Nephron progenitor cell (in vitro differentiated cells): ENCODE measurements around the gene ITGA6.
A peak's percentile ranks its signal among the peaks of the same experiment; 100 is the strongest.
"Not testable (repeated sequence)": the region's sequence is repeated elsewhere in the genome, so short reads cannot be mapped to it uniquely, and the experiment has no call there.

Experiments used
- DNase-seq: peaks from one replicate; pipeline ENCODE4 v3.0.0; 2021
- H3K27ac Mint-ChIP-seq: 2 replicates; pipeline ENCODE4 v1.8.0; 2021; ENCODE audit warnings: mild to moderate bottlenecking, moderate library complexity, mixed read lengths
- H3K27me3 Mint-ChIP-seq: 2 replicates; pipeline ENCODE4 v1.8.0; 2021; ENCODE audit warnings: mild to moderate bottlenecking, low read depth, mixed read lengths; ENCODE audit not compliant: poor library complexity
- H3K36me3 Mint-ChIP-seq: 2 replicates; pipeline ENCODE4 v1.8.0; 2021; ENCODE audit warnings: low read depth, mixed read lengths
- H3K4me1 Mint-ChIP-seq: 2 replicates; pipeline ENCODE4 v1.8.0; 2021; ENCODE audit warnings: mixed read lengths
- H3K4me3 Mint-ChIP-seq: 2 replicates; pipeline ENCODE4 v1.8.0; 2021; ENCODE audit warnings: mild to moderate bottlenecking, moderate library complexity, mixed read lengths
- H3K9me3 Mint-ChIP-seq: 2 replicates; pipeline ENCODE4 v1.8.0; 2021; ENCODE audit warnings: mild to moderate bottlenecking, moderate library complexity, mixed read lengths
- CTCF ChIP-seq: fragments of 200-600 bp; sonication (generic); IDR thresholded peaks from 2 replicates; pipeline ENCODE4 v1.5.0; 2021; ENCODE audit warnings: antibody characterized with exemption

ITGA6 gene

DNA sequence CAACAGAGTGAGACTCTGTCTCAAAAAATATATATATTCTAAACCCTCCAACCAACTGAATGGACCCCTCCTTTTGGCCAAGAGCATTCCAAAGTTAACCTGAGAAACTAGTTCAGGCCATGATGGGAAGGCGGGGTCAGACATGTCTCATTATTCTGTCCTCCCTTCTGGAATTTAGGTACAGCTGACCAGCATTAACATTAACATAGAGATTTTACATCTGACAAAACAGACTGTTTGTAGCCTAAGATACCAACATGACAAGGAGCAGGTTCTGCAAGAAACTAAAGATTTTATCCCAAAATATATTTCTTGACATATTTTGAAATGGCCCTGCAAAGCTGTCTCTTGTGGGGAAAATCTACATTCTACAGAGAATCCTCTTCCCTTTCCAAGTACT lies 121.7 kb downstream of the ITGA6 start:
- Mint-ChIP-seq H3K36me3 (peaks cover 54% of the 10 kb centered on the region), H3K27me3 (no peaks in the 10 kb centered on the region), H3K9me3 (peaks cover 48% of the 10 kb centered on the region), H3K4me3 (no peak overlapping the region), H3K4me1 (peaks cover 29% of the 10 kb centered on the region), H3K27ac (no peak overlapping the region)
- TF ChIP-seq CTCF = no peak
- no peak for DNase-seq

DNA sequence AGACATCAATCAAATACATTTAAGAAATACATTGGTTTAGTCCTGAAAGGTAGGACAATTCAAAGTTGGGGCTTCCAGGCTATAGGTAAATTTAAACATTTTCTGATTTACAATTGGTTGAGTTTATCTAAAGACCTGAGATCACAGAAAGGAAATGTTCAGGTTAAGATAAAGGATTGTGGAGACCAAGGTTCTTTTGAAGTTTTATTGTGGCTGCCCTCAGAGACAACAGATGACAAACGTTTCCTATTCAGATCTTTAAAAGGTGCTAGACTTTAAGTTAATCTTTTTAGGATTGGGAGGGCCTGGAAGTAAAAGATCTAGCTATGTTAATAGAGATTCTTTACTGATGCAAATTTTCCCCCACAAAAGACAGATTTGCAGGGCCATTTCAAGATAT lies 122.4 kb downstream of the ITGA6 start:
- peaks cover 36% of the 10 kb centered on the region for H3K4me1 Mint-ChIP-seq
- H3K27me3 Mint-ChIP-seq, H3K4me3 Mint-ChIP-seq, DNase-seq: not testable (repeated sequence)
- H3K9me3 Mint-ChIP-seq = peaks cover 43% of the 10 kb centered on the region
- H3K36me3 Mint-ChIP-seq = peaks cover 50% of the 10 kb centered on the region
- H3K27ac Mint-ChIP-seq = peak overlapping the region; percentile 60

GRCh38 chr2:172550419-172550818 lies 123.0 kb downstream of the ITGA6 start:
- Mint-ChIP-seq H3K27ac (peak overlapping the region; percentile 29), H3K36me3 (peaks cover 45% of the 10 kb centered on the region), H3K27me3 (no peaks in the 10 kb centered on the region), H3K4me3 (no peak overlapping the region), H3K4me1 (peaks cover 42% of the 10 kb centered on the region), H3K9me3 (peaks cover 37% of the 10 kb centered on the region)
- no peak for TF ChIP-seq CTCF
- DNase-seq = no peak

GRCh38 chr2:172551271-172551670 lies 123.9 kb downstream of the ITGA6 start:
- H3K9me3 Mint-ChIP-seq = peaks cover 29% of the 10 kb centered on the region

GRCh38 chr2:172552547-172553291 lies 125.3 kb downstream of the ITGA6 start:
- no peak overlapping the region for H3K27ac Mint-ChIP-seq
- no peak overlapping the region for H3K4me3 Mint-ChIP-seq
- H3K4me1 Mint-ChIP-seq = peaks cover 51% of the 10 kb centered on the region
- DNase-seq = no peak
- H3K36me3 Mint-ChIP-seq = peaks cover 24% of the 10 kb centered on the region
- peaks cover 15% of the 10 kb centered on the region for H3K9me3 Mint-ChIP-seq
- no peaks in the 10 kb centered on the region for H3K27me3 Mint-ChIP-seq
- TF ChIP-seq CTCF = no peak

More at GRCh38 chr2:172551271-172551670, 123.9 kb downstream of the ITGA6 start:
- peaks cover 43% of the 10 kb centered on the region for H3K4me1 Mint-ChIP-seq
- H3K27ac Mint-ChIP-seq = peak overlapping the region; percentile 80
- H3K27me3 Mint-ChIP-seq = no peaks in the 10 kb centered on the region
- H3K4me3 Mint-ChIP-seq = peak overlapping the region; percentile 33
- no peak for DNase-seq
- TF ChIP-seq CTCF = no peak
- H3K36me3 Mint-ChIP-seq = peaks cover 37% of the 10 kb centered on the region

- peak overlapping the region; percentile 14 for H3K27ac Mint-ChIP-seq
- no peak for TF ChIP-seq CTCF
Measured at GRCh38 chr2:172554352-172555271, 127.2 kb downstream of the ITGA6 start.

More at GRCh38 chr2:172554352-172555271, 127.2 kb downstream of the ITGA6 start:
- Mint-ChIP-seq H3K27me3 (no peaks in the 10 kb centered on the region), H3K9me3 (peaks cover 4% of the 10 kb centered on the region), H3K4me1 (peaks cover 59% of the 10 kb centered on the region), H3K4me3 (peak overlapping the region; percentile 95), H3K36me3 (peaks cover 5% of the 10 kb centered on the region)
- DNase-seq = no peak
